Stimulated activated CD8-positive, alpha-beta memory T cell treated with anti-CD3 and anti-CD28 coated beads, Interleukin-4, amount 100 ng/mL, for 1 hour (primary cell): Measurements from ENCODE around the gene OLFM1.

Source experiments
- DNase-seq, 2 donors: peaks; one replicate each; pipeline ENCODE4 v3.0.0-alpha.2; 2020; ENCODE audit warnings: low read depth in 2 of 2, low spot score in 1 of 2

OLFM1 gene

DNA sequence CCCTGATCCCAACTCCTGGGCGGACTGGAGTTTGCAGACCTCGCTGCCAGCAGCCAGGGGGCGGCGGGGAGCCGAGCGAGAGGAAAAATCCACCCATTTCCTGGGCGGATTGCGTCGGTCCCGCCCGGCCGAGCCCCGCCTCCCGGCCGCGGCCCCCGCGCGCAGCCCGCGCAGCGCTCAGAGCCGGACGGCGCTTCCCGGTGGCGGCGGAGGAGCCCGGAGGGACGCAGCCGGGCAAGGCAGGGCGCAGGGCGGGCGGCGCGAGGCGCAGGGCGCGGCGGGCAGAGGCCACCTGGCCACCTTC, at the start of gene OLFM1:
Gene OLFM1, plus strand, starts transcription at position 180 of the 304 bp plus-strand sequence. CDS start 322 bp downstream, outside the sequence.
- DNase-seq: no peak

GRCh38 chr9:135038331-135038730, 49.1 kb upstream of the OLFM1 start:
- DNase-seq: no peak

GRCh38 chr9:135038826-135039225, 48.6 kb upstream of the OLFM1 start:
- no peak for DNase-seq

DNA sequence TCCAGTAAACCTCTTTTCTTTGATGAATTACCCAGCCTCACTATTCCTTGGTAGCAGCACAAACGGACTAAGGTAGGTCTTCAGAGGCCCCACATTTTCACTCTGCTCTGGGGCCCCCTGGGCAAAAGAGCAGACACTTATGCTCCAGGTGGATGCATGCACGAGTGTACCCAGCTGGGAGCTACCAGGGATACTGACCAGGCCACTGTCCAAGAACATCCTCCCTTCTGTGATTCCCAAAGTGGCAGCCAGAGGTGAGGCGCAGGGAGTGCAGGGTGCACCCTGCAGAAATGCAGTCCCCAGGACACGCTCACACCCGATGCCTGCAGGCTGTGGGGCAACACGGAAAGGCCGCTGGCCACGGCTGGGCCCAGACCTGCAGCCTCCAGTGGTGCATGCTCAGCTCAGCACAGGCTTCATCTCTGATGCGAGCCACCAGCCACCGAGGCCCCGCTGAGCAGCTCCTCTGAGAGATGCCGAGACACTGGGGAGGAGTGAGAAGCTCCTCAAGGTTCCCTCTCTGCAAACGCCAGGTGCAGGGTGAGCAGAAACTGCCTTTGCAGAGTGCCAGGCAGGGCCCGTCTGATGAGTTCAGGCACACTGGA, 48.1 kb upstream of the OLFM1 start:
- no peak for DNase-seq

DNA sequence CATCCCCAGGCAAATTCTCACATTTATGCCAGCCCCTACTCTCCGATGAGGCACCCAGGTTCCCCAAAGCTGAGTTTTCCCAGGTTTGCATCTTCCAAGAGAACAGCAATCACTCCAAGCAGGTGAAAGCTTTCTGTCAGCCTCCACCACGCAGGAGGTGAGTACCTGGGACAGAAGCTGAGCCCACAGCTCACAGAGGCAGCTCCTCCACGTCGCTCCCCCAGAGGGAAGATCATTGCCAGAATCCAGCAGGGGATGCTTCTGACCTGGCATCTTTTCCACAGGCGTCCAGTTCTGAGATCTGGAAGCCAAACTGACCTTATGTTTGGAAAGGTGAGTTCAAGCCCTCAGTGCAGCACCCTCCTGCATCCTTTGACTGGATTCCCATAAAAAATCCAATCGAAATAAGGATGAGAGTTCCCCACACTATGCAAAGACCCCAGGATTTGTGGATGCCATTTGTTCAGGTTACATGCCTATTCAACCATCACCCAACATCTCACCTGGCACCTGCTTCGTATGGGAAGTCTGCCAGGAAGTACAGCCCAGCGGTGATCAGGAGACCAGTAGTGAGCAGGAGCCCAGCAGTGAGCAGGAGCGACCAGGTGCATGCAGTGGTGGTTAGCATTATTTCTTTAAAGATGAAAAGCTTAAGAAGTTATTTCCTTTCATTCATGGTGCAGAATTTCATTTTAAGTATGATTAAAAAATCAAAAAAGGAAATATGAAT, 47.4 kb upstream of the OLFM1 start:
- no peak for DNase-seq

DNA sequence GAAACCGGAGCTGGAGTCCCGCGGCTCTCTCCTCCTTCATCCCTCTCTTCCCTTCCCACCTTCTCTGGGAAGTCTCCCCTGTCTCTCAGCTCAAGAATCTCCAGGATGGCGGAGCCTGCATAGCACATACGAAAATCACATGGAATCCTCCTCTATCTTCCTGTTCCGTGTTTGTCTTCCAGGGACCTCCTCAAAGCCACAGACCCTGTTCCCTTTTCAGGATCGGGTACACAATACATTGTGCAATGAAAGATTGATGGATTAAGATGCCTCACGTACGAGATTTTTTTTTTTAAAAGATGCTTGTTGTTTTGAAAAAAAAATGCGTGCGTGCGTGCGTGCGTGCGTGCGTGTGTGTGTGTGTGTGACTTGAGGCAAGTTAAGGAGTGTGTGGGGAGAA, 46.6 kb upstream of the OLFM1 start:
- no peak for DNase-seq

DNA sequence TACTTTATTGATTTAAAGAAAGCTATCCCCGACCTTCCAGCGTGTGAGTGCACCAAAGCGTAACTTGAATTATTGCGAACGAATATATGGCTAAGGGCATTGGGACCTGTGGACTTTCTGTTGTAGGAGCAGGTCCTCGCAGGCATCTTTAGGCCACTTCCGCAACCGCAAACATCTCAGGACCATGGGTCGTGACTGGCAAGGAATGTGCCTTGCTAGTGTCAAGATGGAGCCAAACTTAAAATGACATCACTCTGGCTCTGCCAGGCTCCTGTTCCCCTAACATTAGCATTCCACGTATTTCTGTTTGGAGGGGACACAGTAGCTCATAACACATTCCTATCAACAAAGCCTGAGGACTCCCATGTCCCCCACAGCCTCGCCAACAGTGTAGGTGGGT, 44.1 kb upstream of the OLFM1 start:
- no peak for DNase-seq

DNA sequence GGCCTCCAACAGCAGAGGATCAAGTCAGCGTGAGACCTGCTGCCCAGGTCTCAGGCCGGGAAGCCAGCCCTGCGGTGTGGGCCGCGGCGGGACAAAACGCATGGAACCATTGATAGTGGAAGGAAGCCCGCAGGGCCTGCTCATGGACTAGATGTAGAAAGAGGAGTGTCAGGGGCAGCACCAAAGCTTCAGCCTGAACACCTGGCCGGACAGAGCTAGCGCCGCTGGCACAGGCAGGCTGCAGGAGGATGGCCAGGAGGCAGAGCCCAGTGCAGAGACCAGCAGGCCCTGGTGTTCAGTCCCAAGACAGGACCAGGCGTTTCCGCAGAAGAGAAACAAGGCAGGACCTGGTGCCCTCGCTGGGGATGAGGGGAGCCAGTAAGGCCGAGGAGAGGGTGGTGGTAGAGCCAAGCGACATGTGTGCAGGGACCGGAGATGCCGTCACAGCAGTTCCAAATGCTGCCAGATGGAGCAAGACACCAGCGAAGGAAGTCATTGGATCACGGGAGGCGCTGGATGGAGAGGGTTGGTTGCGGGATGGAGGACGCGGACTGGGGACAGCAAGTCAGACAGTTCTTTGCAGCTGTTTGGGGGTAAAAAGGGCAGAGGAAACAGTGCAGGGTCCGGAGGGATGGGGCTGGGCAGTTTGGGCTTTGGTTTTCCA, 42.1 kb upstream of the OLFM1 start:
- DNase-seq: no peak

- DNase-seq: no peak
These were observed 41.3 kb upstream of the OLFM1 start for GRCh38 chr9:135045928-135046738.

GRCh38 chr9:135046739-135047350, 40.6 kb upstream of the OLFM1 start:
- no peak for DNase-seq

DNA sequence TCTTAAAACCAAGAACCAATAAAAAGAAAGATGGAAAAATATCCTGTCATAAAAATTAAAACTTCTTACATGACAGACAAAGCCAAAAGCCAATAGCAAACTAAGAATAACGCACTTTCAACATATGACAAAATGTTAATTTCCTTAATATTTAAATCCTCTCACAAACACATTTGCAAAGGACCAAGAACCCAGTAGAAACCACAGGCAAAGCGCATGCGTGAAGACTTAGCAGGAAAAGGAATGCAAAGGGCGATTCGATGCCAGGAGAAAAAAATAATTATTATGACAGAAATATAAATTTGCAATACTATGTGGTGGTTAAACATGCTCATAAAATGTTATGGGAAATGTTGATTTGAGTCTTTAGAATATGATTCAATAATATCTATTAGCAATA, 39.9 kb upstream of the OLFM1 start:
- DNase-seq: no peak

- no peak for DNase-seq
These were observed 39.3 kb upstream of the OLFM1 start for GRCh38 chr9:135048046-135048757.

DNA sequence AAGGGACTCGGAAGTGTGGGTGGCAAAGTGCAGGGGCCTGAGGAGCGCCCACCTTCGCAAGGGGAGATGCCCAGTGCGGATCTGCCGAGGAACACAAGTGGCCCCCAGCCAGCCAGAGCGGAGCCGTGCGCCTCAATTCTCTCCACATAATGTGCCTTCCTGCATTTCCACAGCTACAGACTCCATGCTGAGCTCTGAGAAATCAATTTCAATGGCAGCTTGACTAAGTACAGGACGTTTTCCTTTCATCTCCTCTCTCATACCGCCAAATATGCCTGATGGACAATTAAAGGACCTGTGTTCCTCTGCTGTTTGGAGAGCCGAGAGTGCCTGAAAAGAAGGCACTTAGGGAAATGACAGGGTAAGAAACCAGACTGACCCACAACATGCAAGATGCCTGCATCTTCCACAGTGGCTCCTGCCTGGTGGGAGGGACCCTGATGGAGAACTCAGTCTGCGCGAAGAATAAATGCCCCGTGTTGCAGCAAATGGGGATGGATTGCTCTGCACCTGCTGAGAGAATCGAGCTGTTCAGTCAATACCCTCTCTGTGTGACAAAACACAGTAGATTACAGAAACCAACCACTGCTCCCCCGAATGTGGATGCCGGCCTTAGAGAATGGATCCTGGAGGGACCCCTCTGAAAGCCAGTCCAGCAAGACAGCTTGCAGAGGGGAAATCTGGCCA, 38.6 kb upstream of the OLFM1 start:
- no peak for DNase-seq

DNA sequence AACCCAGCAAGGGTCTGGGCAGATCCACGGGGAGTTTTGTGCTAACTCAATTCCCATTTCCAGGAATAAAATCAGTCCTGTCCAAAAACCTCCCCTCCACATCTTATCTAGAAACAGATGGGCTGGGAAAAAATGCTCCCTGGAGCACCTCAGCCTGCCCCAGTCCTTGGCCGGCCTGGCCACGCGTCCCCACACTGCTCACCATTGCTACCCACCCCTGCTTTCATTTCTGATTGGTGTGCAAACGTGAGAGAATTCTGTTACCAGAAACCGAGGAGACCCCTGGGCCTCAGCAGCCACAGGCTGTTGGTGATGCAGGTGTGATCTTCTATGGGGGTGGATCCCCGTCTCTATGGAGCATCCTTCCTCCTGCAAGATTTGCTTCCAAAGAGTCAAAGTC, 38.0 kb upstream of the OLFM1 start:
- no peak for DNase-seq

GRCh38 chr9:135050072-135050990, 37.1 kb upstream of the OLFM1 start:
- no peak for DNase-seq

- DNase-seq: no peak
These were observed 36.0 kb upstream of the OLFM1 start for GRCh38 chr9:135051316-135052038.

- DNase-seq: no peak
These were observed 34.3 kb upstream of the OLFM1 start for GRCh38 chr9:135053133-135053532.

GRCh38 chr9:135055181-135055580, 32.3 kb upstream of the OLFM1 start:
- DNase-seq: no peak
